Right hindlimb (tissue), 1 donor: Measurements from ENCODE around the gene PLEKHG4B.

Experiments used
- DNase-seq: peaks from one replicate; pipeline ENCODE4 v3.0.0-alpha.2; 2018

Gene PLEKHG4B

GRCh38 chr5:191036-191948 is 99.3 kb downstream of the PLEKHG4B start, which contains the start of gene LRRC14B:
Gene LRRC14B, plus strand, starts transcription at chr5:191495. Its CDS starts 44 bp downstream, at chr5:191539.
- DNase-seq, result peak; percentile 60

- no peak for DNase-seq
These were observed 100.2 kb downstream of the PLEKHG4B start for GRCh38 chr5:191949-192690.

- no peak for DNase-seq
These were observed 100.7 kb downstream of the PLEKHG4B start for GRCh38 chr5:192691-192969.

GRCh38 chr5:192970-193831 is 101.2 kb downstream of the PLEKHG4B start:
- DNase-seq, result no peak

- DNase-seq, result no peak
These were observed 102.1 kb downstream of the PLEKHG4B start for GRCh38 chr5:194102-194501.

GRCh38 chr5:194603-195209 is 102.7 kb downstream of the PLEKHG4B start:
- no peak for DNase-seq

GRCh38 chr5:195401-196160 is 103.6 kb downstream of the PLEKHG4B start:
- DNase-seq, result peak; percentile 21

GRCh38 chr5:196350-196749 is 104.4 kb downstream of the PLEKHG4B start:
- peak; percentile 23 for DNase-seq

- peak; percentile 41 for DNase-seq
These were observed 105.1 kb downstream of the PLEKHG4B start for GRCh38 chr5:197031-197430.

GRCh38 chr5:197892-198489 is 106.0 kb downstream of the PLEKHG4B start:
- DNase-seq, result peak; percentile 11

- DNase-seq, result peak; percentile 14
These were observed 106.7 kb downstream of the PLEKHG4B start for GRCh38 chr5:198516-199196.

- DNase-seq, result peak; percentile 13
These were observed 107.4 kb downstream of the PLEKHG4B start for GRCh38 chr5:199197-199949.

GRCh38 chr5:199950-200645 is 108.1 kb downstream of the PLEKHG4B start:
- DNase-seq, result no peak

- DNase-seq, result no peak
These were observed 109.0 kb downstream of the PLEKHG4B start for GRCh38 chr5:200985-201384.

- no peak for DNase-seq
These were observed 109.7 kb downstream of the PLEKHG4B start for GRCh38 chr5:201672-202071.

- DNase-seq, result no peak
These were observed 111.4 kb downstream of the PLEKHG4B start for GRCh38 chr5:203246-203930.

- DNase-seq, result no peak
These were observed 112.0 kb downstream of the PLEKHG4B start for GRCh38 chr5:204001-204400.

- DNase-seq, result no peak
These were observed 112.5 kb downstream of the PLEKHG4B start for GRCh38 chr5:204462-204861.
